GM19463 (cell line): ENCODE results near the gene PCDHGC4.

Experiments used
- ATAC-seq: cut with Tn5 transposase; IDR thresholded peaks from one replicate; pipeline ENCODE4 v1.9.1; 2021; ENCODE audit warnings: mild to moderate bottlenecking, moderate library complexity; ENCODE audit not compliant: unreplicated experiment

Gene PCDHGC4

GRCh38 chr5:141511771-141512325 is 27.0 kb downstream of the PCDHGC4 start:
- ATAC-seq = no peak

DNA sequence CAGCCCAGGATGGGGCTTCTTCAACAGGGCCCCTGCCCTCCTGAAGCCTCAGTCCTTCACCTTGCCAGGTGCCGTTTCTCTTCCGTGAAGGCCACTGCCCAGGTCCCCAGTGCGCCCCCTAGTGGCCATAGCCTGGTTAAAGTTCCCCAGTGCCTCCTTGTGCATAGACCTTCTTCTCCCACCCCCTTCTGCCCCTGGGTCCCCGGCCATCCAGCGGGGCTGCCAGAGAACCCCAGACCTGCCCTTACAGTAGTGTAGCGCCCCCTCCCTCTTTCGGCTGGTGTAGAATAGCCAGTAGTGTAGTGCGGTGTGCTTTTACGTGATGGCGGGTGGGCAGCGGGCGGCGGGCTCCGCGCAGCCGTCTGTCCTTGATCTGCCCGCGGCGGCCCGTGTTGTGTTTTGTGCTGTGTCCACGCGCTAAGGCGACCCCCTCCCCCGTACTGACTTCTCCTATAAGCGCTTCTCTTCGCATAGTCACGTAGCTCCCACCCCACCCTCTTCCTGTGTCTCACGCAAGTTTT is 27.6 kb downstream of the PCDHGC4 start:
- ATAC-seq = no peak

GRCh38 chr5:141512911-141513626 is 28.2 kb downstream of the PCDHGC4 start:
- no peak for ATAC-seq

GRCh38 chr5:141513627-141514329 is 28.9 kb downstream of the PCDHGC4 start:
- peak; percentile 34 for ATAC-seq

DNA sequence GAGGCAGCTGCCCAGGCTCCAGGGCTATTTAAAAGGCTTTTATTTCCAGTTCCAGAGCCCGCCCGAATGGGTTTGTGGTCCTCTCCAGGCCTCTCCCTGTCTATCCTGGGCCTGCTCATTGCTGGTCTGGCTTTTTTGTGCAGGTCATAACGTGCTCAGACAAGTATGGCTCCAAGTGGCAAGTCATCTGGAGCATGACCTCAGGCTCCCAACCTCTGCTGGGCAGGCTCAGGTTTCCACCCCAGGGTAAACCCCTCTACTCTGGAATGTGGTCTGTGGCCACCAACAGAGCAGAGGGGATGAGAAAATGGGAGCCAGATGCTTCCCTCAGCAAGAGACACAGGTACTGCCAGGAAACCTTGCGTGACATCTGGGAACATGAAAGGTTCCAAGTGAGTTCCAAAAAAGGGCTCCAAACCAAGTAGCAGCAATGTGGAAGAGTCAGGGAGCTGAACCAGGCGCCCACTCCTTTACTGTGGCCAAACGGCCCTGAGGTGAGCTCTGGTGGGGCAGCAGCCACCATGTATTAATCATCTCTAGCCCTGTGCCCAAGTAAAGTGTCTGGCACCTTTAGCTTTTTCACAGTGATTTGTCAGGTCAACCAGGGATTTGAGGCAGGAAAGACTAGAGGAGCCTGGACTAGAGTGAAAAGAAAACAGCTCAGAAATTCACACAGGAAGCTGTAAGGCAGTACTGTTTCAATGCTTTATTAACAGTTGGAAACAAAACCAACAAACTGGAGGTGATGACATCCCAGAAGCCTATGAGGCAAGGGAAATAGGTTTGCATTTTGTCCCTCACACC is 29.7 kb downstream of the PCDHGC4 start:
- peak; percentile 9 for ATAC-seq

DNA sequence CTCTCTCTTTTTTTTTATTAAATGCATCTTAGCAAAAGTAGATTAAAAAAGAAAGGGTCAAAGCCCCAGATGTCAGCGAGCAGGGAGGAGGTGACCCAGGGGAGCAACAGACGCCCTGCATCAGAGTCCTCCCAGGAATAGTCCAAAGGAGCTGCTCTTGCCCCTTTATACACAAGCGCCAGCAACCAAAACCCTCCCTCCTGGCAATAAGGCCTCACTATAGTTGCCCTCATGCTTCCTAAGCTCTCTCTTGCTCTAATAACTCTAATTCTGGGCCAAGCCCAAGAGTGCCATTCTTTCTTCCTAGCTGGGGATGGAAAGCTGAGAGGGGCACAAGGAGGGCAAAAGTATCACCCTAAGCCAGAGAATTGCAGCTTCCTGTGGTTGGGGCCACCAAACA is 30.3 kb downstream of the PCDHGC4 start:
- ATAC-seq = no peak

GRCh38 chr5:141515946-141516671 is 31.3 kb downstream of the PCDHGC4 start:
- no peak for ATAC-seq

DNA sequence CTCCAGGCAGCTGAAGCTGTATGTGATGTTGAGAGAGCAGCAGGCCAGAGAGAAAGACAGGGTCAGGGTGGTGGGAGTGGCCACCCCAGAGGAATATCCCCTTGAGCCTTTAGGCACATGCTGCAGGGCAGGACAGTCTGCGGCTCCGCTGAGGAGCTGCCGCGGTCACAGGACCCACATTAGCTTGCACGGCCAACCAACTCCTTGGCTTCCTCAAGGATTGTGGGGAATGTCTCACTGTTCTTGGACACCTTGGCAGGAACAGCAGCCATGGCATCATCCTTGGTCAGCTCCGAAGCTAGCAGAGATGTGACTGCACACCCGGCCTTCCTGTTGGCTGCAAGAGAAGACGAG is 31.8 kb downstream of the PCDHGC4 start:
- no peak for ATAC-seq

DNA sequence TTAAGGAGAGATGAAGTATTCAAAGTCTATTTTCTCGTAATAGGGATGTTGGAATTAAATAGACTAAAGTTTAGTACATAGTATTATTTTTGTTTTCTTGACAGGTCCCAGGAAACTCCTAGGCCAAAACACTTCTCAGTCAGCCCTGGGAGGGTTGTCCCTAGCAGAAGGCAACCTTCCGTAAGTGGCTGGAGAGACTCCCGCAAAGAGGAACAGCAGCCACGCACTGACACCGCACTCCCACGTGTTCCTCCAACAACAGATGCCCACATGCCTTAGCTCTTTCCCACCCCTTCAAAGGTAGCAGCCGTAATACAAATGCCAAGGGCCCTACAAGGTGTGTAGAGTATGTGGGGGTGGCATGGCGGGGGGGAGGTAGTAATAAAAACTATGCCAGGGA is 32.5 kb downstream of the PCDHGC4 start:
- ATAC-seq = no peak

- no peak for ATAC-seq
Measured at GRCh38 chr5:141517880-141518617, 33.2 kb downstream of the PCDHGC4 start.

DNA sequence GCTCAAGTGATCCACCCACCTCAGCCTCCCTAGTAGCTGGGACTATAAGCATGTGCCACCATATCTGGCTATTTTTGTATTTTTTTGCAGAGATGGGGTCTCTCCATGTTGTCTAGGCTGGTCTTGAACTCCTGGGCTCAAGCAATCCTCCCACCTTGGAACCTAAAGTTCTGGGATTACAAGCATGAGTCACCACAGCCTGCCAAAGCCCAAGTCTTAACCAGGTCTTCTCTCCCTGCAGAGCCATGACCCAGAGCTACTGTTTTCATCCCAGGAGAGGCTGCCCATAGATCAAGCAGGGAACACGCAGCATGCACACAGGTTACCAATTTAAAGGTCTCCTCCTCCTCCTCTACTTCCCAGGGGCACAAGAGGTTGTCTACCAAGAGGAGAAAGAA is 33.8 kb downstream of the PCDHGC4 start:
- ATAC-seq = no peak

- ATAC-seq = no peak
Measured at GRCh38 chr5:141519605-141520565, 35.1 kb downstream of the PCDHGC4 start.

GRCh38 chr5:141521244-141521781 is 36.5 kb downstream of the PCDHGC4 start:
- ATAC-seq = no peak

- ATAC-seq = no peak
Measured at GRCh38 chr5:141522301-141522700, 37.5 kb downstream of the PCDHGC4 start.

- ATAC-seq = no peak
Measured at GRCh38 chr5:141523991-141524390, 39.2 kb downstream of the PCDHGC4 start.

GRCh38 chr5:141524604-141525597 is 40.1 kb downstream of the PCDHGC4 start:
- ATAC-seq = peak; percentile 76

GRCh38 chr5:141525653-141526052 is 40.8 kb downstream of the PCDHGC4 start:
- no peak for ATAC-seq
